HG03575 (cell line): ENCODE data around the gene SPECC1L.

Source experiments
- ATAC-seq: cut with Tn5 transposase; IDR thresholded peaks from one replicate; pipeline ENCODE4 v1.9.1; 2021; ENCODE audit not compliant: unreplicated experiment, insufficient number of reproducible peaks, low FRiP score; ENCODE audit errors: extremely low read depth

The SPECC1L gene

DNA sequence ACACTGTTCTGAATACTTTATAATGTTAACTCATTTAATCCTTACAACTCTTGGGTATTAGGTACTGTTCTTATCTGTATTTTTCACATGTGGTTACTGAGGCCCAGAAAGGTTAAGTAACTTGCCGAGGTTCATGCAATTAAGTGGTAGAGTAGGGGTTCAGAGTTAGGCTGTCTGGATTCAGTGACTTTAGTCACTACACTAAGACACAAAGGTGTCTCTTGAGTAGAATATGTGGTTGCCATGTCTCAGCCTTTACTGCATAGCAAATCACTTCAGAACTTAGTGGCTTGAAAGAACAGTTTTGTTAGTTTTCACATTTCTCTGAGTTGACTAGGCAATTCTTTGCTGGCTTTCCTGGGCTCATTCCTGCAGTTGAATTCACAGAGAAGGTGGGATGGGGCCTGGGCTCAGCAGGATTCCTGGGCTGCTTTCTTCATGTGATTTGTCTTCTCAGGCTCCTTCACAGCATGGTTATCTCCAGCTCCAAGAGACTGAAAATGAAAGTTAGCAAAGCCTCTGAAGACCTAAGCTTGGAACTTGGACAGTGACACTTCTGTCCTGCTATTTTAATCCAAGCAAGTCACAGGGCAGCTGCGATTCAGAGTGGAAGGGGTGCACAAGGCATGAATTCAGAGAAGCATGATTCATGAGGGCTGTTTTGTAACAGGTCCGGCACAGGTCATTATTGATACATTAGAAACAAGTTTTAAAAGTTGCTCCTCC is 68.3 kb downstream of the SPECC1L start:
- ATAC-seq = no peak

DNA sequence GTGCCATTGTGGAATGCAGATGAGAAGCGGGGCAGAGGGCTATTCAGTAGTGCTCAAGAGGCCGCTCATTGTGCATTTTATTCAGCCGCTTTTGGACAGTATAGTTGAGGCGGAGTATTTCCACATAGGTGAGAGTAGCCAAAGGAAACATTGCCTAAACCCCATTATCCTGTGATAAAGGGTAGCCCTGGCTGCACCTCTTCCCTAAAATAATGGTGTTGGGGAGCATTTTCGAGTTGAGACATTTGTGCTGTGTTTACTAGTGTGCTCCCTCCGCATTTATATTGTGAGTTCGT is 68.8 kb downstream of the SPECC1L start:
- ATAC-seq = no peak

DNA sequence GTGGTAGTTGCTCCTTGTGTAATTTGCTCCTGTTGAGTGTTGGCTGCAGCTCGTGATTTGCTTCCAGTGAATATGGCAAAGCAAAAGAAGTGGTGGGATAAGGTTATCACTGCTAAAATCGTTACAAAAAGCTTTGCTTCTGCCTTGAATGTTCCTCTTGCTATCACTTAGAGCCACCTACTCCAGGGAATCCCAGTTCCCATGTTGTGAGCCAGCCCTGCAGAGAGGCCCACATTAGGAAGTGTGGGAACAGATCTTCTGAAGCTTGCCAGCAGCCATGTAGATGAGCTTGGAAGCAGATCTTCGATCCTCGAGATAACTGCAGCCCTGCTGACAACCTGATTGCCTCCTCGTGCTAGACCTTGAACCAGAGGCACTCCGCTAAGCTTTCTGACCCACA is 71.0 kb downstream of the SPECC1L start:
- ATAC-seq = no peak

DNA sequence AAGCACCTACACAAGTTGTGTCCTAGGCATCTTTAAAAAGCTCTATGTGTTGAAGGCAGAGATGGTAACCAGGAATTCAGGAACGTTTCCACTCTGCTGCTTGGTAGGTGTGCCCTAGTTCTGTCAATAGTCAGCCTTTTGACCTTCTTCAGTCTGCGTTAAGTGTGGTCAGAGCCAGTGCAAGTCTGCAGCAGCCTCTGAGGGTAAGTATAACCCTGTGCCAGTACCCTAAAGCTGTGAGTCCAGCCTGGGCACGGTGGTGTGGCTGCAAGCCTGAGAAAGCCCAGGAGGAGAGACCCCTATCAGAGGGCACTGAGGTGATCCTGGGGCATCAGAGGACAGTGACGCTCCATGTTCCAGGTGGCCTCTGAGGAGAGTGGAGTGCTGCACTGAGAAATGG is 80.0 kb downstream of the SPECC1L start:
- ATAC-seq = no peak

DNA sequence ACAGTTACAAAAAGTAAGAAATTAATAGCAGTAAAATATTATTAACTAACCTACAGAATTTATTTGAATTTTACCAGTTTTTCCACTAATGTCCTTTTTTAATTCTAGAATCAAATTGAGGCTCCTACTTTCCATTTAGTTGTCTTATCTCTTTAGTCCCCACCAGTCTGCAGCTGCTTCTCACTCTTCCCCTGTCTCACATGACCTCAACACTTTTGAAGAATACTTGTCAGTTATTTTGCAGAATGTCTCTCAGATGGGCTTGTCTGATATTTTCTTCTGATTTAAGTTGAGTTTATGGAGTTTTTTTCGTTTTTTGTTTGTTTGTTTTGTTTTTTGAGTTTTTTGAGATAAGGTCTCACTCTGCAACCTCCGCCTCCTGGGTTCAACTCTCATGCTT is 82.5 kb downstream of the SPECC1L start:
- ATAC-seq = no peak

DNA sequence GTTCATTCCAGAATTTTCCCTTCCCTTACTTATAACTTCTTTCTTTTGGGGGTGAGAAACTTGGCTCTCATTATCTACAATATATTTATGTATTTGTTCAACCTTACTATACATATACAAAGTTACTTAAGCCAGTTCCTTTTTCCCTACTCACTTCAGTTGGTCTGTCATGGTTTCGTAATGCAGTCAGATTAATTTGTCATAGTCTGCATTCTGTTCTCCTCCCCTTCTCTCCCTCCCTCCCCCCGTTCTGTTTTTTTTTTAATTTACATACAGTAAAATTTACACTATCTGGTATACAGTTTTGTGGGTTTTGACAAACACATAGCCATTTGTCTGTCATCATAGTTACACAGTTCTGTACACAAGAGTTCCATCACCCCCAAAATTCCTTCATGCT is 84.9 kb downstream of the SPECC1L start:
- no peak for ATAC-seq

DNA sequence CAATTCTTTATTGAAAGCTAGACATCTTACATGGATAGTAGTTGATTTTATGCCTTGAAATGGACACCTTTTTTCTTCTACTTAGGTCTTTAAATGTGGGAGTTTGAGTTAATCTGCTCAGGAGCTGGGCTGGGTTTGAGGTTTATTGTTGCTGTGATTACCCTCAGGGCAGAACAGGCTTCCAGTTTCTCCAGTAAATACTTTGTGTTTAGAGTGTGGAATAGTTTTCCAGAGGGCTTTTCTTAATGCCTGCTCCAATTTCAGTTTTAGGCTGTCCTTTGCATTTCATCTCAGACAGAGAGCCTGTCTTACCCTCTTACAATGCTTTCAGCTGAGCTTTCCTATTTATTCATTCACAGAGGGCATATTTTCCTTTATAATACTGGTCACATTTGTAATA is 86.9 kb downstream of the SPECC1L start:
- ATAC-seq = no peak

DNA sequence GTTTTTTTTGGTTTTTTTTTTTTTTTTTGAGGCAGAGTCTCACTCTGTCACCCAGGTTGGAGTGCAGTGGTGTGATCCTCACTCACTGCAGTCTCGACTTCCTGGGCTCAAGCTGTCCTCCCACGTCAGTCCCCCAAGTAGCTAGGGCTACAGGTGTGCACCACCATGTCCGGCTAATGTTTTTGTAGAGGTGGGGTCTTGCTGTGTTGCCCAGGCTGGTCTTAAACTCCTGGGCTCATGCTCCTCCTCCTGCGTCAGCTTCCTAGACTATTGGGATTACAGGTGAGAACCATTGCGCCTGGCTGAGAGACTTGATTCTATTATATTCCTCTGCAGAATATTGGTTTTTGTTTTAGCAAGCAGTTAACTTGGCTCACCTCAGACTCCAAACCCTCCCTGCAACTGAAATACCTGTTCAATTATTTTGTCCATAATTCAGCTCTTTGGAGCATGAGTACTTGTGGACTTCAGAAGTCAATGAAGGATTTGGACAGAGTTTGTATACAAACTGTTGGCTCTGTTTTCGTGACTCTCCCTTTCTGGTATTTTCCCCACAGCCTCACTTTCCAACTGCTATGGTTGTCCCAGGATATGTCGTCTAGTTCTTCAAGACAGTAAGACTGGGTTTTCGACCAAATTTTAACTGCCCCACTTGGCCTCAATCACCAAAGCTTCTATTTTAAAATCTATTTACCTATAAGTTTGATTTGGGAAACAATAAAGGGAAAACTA is 87.6 kb downstream of the SPECC1L start:
- no peak for ATAC-seq

DNA sequence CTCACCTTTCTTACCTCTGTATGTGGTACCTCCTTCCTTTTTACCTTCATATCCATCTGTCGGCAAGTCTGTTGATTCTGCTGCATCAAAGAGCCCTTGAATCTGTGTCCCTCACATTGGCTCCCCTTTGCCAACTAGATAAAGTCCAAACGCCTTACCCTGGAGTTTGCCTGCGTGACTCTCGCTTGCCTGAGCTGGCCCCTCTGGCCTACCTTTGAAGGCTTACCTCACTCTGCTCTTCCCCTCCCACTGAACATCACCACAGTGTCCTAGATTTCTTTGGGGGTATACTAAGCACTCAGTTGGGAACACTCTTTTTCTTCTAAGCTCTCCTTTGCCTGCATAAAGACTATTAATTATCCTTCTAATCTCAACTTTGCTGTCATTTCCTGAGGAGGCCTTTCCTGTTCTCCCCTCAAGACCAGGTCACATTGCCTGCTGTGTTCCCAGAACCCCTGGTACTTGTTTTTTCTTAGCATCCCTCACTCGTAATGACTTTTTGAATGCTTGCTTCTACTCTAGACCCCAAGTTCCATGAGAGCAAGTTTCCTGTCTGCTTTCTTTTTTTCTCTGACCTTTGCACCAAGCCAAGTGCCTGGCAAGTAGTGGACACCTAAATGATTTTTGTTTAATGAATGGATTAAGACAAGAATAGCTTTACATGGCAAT is 89.0 kb downstream of the SPECC1L start:
- no peak for ATAC-seq

DNA sequence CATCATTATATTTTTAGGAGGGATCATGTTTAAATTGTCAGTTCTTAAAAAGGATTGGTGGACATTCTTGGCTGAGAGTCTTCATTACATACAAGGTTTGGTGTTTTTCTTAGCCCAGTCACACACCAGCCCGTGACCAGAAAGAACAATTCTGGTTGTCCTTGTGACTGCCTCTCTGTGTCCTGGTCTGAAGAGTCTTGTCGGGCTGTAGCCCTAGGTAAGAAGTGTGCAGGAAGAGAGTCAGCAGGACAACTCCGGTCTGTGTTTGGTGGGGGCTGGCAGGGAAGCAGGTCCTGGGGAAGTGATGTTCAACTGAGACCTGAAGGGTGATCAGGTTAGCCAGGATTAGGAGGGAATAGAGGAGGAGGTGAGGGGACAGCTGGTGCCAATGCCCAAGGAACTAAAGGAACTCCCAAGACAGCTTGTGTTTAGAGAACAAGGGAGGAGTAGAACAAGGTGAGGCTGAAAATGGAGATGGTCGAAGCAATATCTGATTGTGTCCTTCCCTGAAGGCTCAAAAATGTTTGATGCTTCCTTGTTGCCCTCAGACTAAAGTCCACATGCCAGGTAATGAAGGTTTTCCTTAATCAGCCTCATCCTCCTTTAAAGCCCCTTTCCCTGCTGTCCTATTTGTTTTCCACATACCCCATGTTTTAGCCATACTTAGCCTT is 91.5 kb downstream of the SPECC1L start:
- no peak for ATAC-seq

DNA sequence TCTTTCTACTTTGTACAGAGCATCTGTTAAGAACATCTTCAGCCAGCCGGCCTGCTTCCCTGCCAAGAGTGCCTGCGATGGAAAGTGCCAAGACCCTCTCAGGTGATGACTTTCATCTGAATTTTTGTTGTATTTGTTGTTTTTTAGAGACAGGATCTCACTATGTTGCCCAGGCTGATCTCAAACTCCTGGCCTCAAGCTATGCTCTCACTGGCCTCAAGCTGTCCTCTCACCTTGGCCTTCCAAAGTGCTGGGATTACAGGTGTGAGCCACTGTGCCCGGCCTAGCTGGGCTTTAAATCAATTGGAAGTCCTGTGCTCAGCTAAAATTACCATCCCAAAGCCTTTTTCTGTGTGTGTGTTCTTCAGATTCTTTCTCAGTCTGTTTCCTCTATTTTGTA is 92.6 kb downstream of the SPECC1L start:
- ATAC-seq = no peak

DNA sequence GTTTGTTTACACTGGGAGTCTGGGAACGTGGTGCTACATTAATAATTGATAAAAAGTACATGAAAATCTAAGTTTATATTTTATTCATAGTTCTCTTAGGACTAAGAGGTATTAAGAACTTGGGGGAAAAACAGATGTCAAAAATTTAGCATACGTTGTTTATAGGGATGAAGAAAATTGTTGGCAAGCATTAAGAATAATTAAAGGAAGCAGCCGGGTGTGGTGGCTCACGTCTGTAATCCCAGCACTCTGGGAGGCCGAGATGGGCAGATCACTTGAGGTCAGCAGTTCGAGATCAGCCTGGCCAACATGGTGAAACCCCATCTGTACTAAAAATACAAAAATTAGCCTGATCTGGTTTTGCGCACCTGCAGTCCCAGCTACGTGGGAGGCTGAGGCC is 96.1 kb downstream of the SPECC1L start:
- no peak for ATAC-seq

DNA sequence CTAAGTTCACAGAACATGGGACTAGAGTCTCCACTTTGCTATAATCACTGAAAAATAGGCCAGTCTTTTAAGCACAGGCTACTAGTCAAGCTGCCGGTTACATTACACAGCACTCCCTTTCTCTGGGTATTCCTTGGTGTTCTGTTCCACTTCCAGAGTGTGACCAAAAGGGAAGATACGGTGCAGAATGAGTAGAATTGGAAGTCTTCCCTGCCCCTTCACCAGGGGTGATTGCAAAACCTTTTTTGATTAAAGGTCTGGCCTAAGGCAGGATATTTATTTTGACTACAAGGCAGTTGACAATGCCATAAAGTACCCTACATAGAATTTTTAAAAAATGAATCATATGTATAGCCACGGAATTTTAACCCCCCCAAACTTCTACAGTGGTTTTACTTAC is 97.2 kb downstream of the SPECC1L start:
- no peak for ATAC-seq

DNA sequence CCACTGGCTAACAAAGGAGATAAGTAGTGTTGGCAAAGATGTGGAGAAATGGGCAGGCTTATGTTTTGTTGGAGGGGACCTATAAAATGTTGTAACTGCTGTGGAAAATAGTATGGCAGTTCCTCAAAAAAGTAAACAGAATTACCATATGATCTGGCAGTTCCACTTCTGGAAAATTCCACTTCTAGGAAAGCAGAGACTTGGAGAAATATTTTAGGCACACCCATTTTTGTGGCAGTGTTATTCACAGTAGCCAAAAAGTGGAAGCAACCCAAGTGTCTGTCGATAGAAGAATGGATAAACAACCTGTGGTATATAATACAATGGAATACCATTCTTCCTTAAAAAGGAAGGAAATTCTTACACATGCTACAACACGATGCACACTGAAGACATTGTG is 99.8 kb downstream of the SPECC1L start:
- ATAC-seq = no peak

DNA sequence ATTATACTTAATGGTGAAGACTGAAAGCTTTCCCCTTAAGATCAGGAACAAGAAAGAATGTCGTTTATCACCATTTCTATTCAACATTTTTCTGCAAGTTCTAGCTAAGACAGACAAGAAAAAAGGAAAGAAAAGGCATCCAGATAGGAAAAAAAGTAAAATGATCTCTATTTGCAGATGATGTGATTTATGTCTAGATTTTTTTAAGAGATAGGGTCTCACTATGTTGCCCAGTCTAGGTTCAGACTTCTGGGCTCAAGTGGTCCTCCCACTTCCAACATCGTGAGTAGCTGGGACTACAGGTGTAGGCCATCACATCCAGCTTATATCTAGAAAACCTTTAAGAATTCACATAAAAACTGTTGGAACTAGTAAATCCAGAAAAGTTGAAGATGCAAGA is 105.4 kb downstream of the SPECC1L start:
- no peak for ATAC-seq

DNA sequence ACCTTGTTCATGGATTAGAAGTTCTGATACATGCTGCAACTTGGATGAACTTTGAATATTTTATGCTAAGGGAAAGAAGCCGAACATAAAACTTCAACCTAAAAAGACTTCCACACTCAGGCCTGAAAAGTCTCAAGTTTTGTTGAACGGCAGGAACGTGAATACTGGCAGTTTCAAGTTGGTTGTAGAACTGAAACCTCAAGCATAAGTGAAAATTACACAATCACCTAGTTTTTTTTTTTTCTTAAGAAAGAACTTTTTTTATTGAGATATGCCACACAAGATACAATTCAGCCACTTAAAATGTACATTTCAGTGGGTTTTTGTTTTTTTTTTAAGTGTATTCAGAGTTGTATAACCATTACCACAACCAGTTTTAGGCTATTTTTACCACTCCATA is 106.0 kb downstream of the SPECC1L start:
- no peak for ATAC-seq

DNA sequence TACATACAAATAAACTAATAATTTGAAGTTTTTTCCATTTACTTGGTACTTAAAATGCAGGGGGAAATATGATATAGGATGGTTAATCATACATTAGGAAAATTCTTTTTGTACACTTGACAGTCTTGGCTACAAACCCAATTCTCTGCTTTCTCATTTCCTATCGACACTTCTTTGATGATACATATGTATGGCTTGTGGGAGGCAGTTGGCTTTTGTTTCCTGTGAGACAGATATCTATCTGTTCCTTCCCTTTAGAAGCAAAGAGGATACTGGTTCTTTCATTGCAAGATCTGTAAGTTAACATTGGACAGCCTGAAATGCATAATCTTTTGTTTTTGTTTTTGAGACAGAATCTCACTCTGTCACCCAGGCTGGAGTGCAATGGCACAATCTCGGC is 108.9 kb downstream of the SPECC1L start:
- ATAC-seq = no peak

DNA sequence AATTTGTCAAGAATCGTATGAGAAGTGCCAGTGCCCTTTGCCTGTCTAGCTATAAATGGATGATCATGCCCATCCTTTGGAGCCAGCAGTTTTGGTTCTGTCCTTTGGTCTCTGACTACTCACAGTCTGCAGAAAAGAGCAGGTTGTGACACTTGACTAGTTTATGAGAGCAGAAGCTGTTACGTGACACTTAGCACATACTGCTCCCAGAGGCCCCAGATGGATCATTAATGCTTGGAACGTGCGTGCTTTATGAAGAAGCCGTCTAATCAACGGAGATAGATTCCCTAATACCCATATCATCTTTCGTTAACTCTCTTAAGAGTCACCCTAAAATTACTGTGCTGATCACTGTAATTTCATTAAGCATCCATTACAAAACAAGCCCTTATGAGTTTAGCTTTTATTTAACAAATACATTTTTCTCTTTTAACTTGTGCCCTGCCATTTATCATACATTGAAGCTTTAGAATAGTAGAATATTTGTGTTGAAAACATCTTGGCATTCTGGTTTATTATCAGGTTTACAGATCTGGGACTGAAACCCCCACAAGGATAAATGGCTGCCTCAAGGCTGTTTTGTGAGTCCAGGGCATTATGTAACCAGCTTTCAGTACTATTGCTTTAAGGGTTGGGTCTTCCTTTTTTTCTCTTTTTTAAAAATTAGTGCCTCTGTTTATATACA is 109.7 kb downstream of the SPECC1L start:
- ATAC-seq = no peak

DNA sequence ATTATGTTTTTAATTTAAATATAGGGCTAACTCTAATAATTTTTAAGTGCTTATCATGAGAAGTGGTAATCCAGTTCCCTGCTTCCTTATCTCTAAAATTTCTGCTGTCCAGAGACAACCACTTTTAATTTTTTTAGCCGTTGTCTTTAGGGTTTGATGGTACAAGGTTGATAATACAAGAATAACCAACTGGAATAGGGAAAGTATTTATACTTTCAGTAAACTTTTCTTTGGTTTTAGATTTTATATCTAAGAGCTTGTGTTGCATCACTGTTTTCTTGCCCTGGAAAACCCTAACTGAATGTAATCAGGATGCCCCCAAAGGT is 110.2 kb downstream of the SPECC1L start:
- ATAC-seq = no peak

DNA sequence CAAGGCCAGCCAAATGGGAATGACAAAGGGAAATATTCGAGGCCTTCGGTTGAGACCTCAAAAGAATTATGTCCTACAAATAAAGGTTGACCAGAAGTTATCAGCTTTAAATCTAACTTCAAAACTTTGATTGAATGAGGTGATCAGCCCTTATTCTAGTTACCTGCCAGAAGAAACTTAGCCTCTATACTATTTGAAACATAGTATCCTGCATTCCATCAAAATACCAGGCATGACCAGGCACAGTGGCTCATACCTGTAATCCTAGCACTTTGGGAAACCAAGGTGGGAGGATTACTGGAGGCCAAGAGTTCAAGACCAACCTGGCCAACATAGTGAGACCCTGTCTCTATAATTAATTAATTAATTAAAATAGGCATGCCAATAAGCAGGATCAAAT is 112.4 kb downstream of the SPECC1L start:
- ATAC-seq = no peak
